GM15510 (cell line): ENCODE measurements around the gene ZMYM2.

ENCODE experiments used
- POLR2A ChIP-seq: IDR thresholded peaks from 3 replicates; pipeline ENCODE4 v1.6.1; 2011; ENCODE audit warnings: borderline replicate concordance; ENCODE audit not compliant: insufficient read length; ENCODE audit errors: extremely low read depth

The ZMYM2 gene

GRCh38 chr13:20128459-20128931, 170.0 kb downstream of the ZMYM2 start:
- no peak for TF ChIP-seq POLR2A

- no peak for TF ChIP-seq POLR2A
Measured at GRCh38 chr13:20129076-20129475, 170.5 kb downstream of the ZMYM2 start.

- no peak for TF ChIP-seq POLR2A
Measured at GRCh38 chr13:20130012-20130411, 171.5 kb downstream of the ZMYM2 start.

DNA sequence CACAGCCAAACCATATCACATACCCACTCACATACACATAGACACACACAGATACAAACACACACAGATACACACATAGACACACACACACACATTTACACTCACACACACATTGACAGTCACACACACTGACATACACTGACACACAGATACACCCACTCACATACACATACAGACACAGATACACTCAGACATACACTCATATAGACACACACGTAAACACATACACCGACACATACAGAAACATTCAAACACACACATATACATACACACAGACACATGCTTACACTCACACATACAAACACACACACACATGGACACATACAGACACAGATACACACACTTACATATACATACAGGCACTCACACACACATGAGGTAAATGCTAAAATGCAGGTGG, 172.1 kb downstream of the ZMYM2 start:
- TF ChIP-seq POLR2A: no peak

DNA sequence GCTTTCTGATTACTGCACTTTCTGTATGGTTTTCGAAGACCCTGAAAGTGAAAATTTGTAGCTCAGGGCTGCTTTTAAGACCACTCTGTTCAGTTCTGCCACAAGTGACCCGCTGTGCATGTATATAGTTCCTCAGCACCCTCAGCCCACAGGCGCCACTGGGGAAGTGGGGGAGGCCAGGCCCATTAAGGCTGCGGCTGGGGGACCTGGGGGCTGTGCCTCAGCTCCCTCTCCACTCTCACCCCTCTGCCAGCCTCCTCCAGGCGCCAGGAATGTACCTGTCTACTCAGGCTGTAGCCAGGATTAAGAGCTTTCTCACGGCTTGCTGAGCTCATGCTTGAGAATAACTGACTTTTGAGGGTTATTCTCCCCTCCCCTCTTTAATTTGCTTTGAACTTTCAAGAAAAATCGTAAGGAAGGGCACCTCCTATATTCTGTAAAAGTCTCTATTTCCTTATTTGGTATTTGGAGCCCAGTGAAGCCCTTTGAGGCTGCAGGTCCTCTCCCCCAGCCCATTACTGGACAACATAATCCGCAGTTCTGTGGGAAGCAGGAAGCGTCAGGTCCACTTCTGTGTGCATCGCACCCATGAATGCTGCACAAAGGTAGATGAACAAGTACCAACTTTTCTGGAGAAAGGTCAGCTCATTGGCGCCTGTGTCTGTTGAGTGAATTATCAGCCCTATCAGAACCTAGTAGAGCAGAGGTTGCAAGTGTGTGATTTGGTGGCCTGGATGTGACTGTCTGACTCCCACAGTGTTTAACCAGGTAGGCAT, 172.7 kb downstream of the ZMYM2 start:
- no peak for TF ChIP-seq POLR2A

GRCh38 chr13:20132052-20132634, 173.6 kb downstream of the ZMYM2 start:
- no peak for TF ChIP-seq POLR2A

- TF ChIP-seq POLR2A: no peak
Measured at GRCh38 chr13:20134732-20135131, 176.2 kb downstream of the ZMYM2 start.

DNA sequence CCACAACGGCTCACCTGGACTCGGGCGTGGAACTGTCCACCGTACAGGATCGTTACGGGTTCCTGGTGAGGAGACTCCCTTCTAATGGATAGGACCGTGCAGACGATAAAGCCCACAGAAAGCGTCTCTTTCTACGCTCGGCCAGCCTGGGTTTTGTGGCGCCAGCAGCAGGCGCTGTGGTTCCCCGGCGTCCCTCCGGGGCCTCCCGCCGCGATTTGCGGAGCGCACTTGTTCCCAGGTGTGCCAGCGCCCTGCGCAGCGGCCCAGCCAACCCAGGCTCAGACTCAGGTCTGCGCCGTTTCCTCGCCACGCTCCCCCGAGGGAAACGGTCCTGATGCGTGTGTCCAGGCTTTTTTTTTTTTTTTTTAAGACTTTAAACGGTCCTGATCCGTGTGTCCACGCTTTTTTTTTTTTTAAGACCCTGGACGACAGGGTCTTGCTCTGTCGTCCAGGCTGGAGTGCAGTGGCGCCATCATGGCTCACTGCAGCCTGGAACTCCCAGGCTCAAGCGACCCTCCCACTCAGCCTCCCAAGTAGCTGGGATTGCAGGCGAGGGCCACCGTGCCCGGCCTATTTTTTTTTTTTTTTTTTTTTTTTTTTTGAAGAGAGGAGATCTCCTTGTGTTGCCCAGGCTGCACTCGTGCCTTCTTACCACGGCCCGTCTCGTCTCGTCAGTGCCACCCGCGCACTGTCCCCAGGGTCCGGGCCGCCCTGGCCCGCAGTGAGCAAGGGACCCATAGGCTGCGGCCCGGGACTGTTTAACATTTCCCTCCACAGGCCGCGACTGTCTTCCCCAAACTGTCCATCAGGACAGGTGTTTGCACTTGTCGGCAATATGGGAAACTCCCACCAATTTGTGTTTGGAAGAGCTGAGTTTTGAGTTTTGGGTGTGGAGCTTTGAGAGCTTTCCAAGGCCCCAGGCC, 178.5 kb downstream of the ZMYM2 start:
- no peak for TF ChIP-seq POLR2A

DNA sequence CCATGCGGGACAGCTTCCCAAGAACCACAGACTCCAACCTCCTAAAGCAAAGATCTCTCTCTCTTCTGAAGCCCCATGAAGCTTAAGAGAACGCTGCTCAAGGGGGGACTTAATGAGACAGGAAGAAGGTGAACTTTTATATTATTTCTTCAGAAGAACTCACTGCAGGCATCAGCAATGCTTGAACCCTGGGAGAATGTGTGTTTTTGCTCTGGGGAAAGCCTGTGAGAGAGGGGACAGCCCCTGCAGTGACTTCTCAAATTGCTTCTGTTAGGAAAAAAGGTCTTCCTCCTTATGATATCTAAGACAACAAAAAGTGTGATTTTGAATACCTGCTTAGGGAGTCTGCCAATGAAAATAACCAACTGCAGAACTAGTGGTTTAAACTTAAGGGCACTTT, 179.3 kb downstream of the ZMYM2 start:
- no peak for TF ChIP-seq POLR2A

DNA sequence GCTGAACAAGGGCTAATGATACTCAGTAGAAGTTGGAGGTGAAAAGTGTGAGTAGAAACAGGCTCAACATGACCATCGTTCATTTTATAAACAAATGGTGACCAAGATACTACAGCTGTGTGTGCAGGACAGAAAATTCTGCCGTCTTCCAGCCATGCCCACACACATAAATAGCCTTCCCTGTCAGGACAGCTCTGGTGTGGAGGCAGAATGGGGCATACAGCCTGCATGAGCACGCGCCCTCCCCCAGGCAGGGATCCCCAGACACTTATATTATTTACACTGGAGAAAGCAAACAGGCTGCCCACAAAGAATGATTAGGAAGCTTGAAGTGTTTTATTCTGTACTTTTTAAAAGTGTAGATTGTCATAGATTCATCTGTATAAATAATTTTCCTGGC, 182.0 kb downstream of the ZMYM2 start:
- no peak for TF ChIP-seq POLR2A
